ENCODE measurements around the gene KLHL30.

KLHL30 gene

GRCh38 chr2:238119756-238120462 is 18.6 kb upstream of the KLHL30 start:
- no peak for DNase-seq

- DNase-seq, result no peak
Measured at GRCh38 chr2:238120463-238121298, 17.8 kb upstream of the KLHL30 start.

- no peak for DNase-seq
Measured at GRCh38 chr2:238121511-238122286, 16.8 kb upstream of the KLHL30 start.

GRCh38 chr2:238122287-238123217 is 15.9 kb upstream of the KLHL30 start:
- no peak for DNase-seq

GRCh38 chr2:238123218-238123971 is 15.1 kb upstream of the KLHL30 start:
- DNase-seq, result no peak

- DNase-seq, result no peak
Measured at GRCh38 chr2:238123991-238124470, 14.4 kb upstream of the KLHL30 start.

- DNase-seq, result no peak
Measured at GRCh38 chr2:238124488-238125126, 13.9 kb upstream of the KLHL30 start.

- DNase-seq, result no peak
Measured at GRCh38 chr2:238125127-238125885, 13.2 kb upstream of the KLHL30 start.

GRCh38 chr2:238126338-238126737 is 12.1 kb upstream of the KLHL30 start:
- DNase-seq, result no peak

- no peak for DNase-seq
Measured at GRCh38 chr2:238126775-238127164, 11.7 kb upstream of the KLHL30 start.

- no peak for DNase-seq
Measured at GRCh38 chr2:238127165-238128060, 11.1 kb upstream of the KLHL30 start.

GRCh38 chr2:238128061-238128440 is 10.4 kb upstream of the KLHL30 start:
- no peak for DNase-seq

GRCh38 chr2:238128534-238129001 is 9.9 kb upstream of the KLHL30 start:
- DNase-seq, result no peak

GRCh38 chr2:238129166-238130010 is 9.1 kb upstream of the KLHL30 start:
- no peak for DNase-seq

- DNase-seq, result no peak
Measured at GRCh38 chr2:238130111-238130695, 8.3 kb upstream of the KLHL30 start.

GRCh38 chr2:238130696-238131628 is 7.5 kb upstream of the KLHL30 start:
- DNase-seq, result no peak
